Epithelial cell of esophagus (primary cell): ENCODE results near the gene NUCB2.

Source experiments
- DNase-seq: peaks from one replicate; pipeline ENCODE4 v3.0.0; 2010; ENCODE audit warnings: low read depth
- H3K4me3 ChIP-seq: 2 replicates; pipeline ENCODE4 v1.5.1; 2011; ENCODE audit warnings: mild to moderate bottlenecking, low read length, control low read depth
- CTCF ChIP-seq: IDR thresholded peaks from 2 replicates; pipeline ENCODE4 v1.5.1; 2011; ENCODE audit warnings: low read depth, mild to moderate bottlenecking, low read length, control low read depth, inconsistent platforms; ENCODE audit not compliant: insufficient read depth; ENCODE audit errors: missing control alignments

Gene NUCB2

GRCh38 chr11:17286332-17286731, 9.8 kb downstream of the NUCB2 start:
- TF ChIP-seq CTCF, result no peak
- DNase-seq, result no peak
- H3K4me3 ChIP-seq, result no peak overlapping the region

- no peak overlapping the region for H3K4me3 ChIP-seq
- no peak for TF ChIP-seq CTCF
- no peak for DNase-seq
These were observed 10.5 kb downstream of the NUCB2 start for GRCh38 chr11:17287058-17287457.

- no peak overlapping the region for H3K4me3 ChIP-seq
- DNase-seq, result no peak
- TF ChIP-seq CTCF, result no peak
These were observed 15.2 kb downstream of the NUCB2 start for GRCh38 chr11:17291710-17292109.

GRCh38 chr11:17293311-17293710, 16.8 kb downstream of the NUCB2 start:
- TF ChIP-seq CTCF, result no peak

GRCh38 chr11:17294033-17294432, 17.5 kb downstream of the NUCB2 start:
- DNase-seq, result no peak
- H3K4me3 ChIP-seq, result no peak overlapping the region
- TF ChIP-seq CTCF, result no peak

More at GRCh38 chr11:17293311-17293710, 16.8 kb downstream of the NUCB2 start:
- no peak for DNase-seq
- H3K4me3 ChIP-seq, result no peak overlapping the region

GRCh38 chr11:17296852-17297559, 20.5 kb downstream of the NUCB2 start:
- no peak overlapping the region for H3K4me3 ChIP-seq
- DNase-seq, result no peak
- no peak for TF ChIP-seq CTCF

- H3K4me3 ChIP-seq, result no peak overlapping the region
- no peak for TF ChIP-seq CTCF
- no peak for DNase-seq
These were observed 21.8 kb downstream of the NUCB2 start for GRCh38 chr11:17298302-17298701.
